CD4-positive, alpha-beta T cell (primary cell): ENCODE measurements around the gene CDH13. TPM values are rescaled to one million over a fixed set of nuclear protein-coding genes. Genes with fewer than 3 reads are reported as not detected.

ENCODE experiments used
- ATAC-seq: fragments of 200-7000 bp; cut with Tn5 transposase; one replicate; pipeline ENCODE4 v1.10.0; 2022; ENCODE audit warnings: mild to moderate bottlenecking; ENCODE audit not compliant: poor library complexity
- CTCF ChIA-PET: fragments of 350-600 bp; sonication (Branson Sonifier 250); formaldehyde crosslinking; loops from one replicate; lab custom pipeline; 2021; ENCODE audit warnings: antibody characterized with exemption, inconsistent platforms; lab: Charles Lee
- POLR2A ChIA-PET: fragments of 350-600 bp; sonication (Branson Sonifier 250); formaldehyde crosslinking; loops from one replicate; lab custom pipeline; 2021; ENCODE audit warnings: antibody characterized with exemption, inconsistent platforms; lab: Charles Lee
- DNase-seq, 14 experiments: peaks; one replicate each; pipeline ENCODE4 v3.0.0-alpha.2; 2013 to 2020; ENCODE audit warnings: mixed read lengths in 2 of 14
- H3K27ac ChIP-seq, 2 donors: one replicate each; pipeline versions ENCODE4 v1.5.1 to v1.7.0; 2013; ENCODE audit warnings: low read length in 2 of 2, low read depth in 1 of 2, mild to moderate bottlenecking in 1 of 2
- H3K27me3 ChIP-seq, 2 experiments: 1 replicate in 1 of 2; 2 replicates in 1 of 2; pipeline versions ENCODE4 v1.6.1 to v1.7.0; 2013; ENCODE audit warnings: low read length in 2 of 2, control low read depth in 1 of 2, mild to moderate bottlenecking in 1 of 2, moderate library complexity in 1 of 2; ENCODE audit not compliant: insufficient read depth in 2 of 2, control insufficient read depth in 1 of 2
- H3K36me3 ChIP-seq: one replicate; pipeline ENCODE4 v1.6.1; 2013; ENCODE audit warnings: low read length, control low read depth; ENCODE audit not compliant: insufficient read depth
- H3K4me1 ChIP-seq: one replicate; pipeline ENCODE4 v1.6.1; 2013; ENCODE audit warnings: low read length, control low read depth; ENCODE audit not compliant: insufficient read depth
- H3K4me3 ChIP-seq: one replicate; pipeline ENCODE4 v1.5.1; 2013; ENCODE audit warnings: mild to moderate bottlenecking, low read length, moderate library complexity
- H3K9me3 ChIP-seq, 2 experiments: 1 replicate in 1 of 2; 2 replicates in 1 of 2; pipeline versions ENCODE4 v1.6.1 to v1.7.0; 2013; ENCODE audit warnings: low read length in 2 of 2, mild to moderate bottlenecking in 2 of 2, control low read depth in 1 of 2, moderate library complexity in 1 of 2; ENCODE audit not compliant: control insufficient read depth in 1 of 2, insufficient read depth in 1 of 2
- H3K27ac Mint-ChIP-seq: one replicate; pipeline ENCODE4 v1.8.0; 2020; ENCODE audit warnings: mixed read lengths
- H3K27me3 Mint-ChIP-seq: one replicate; pipeline ENCODE4 v1.8.0; 2021; ENCODE audit warnings: mixed read lengths
- H3K36me3 Mint-ChIP-seq: one replicate; pipeline ENCODE4 v1.8.0; 2021; ENCODE audit warnings: low read depth, mixed read lengths
- H3K4me1 Mint-ChIP-seq: one replicate; pipeline ENCODE4 v1.8.0; 2021; ENCODE audit warnings: low read depth, mixed read lengths
- H3K4me3 Mint-ChIP-seq: one replicate; pipeline ENCODE4 v1.8.0; 2020; ENCODE audit warnings: mild to moderate bottlenecking, mixed read lengths
- H3K9me3 Mint-ChIP-seq: one replicate; pipeline ENCODE4 v1.8.0; 2020; ENCODE audit warnings: mixed read lengths
- intact Hi-C, 2 experiments: fragments of 100-400 bp; cut with DNase I in 1 of 2; cut with micrococcal nuclease in 1 of 2; formaldehyde crosslinking; loops; one replicate each; pipeline versions ENCODE4 v1.15.1 to v1.9.0; 2023 to 2025; cut with DNase I, micrococcal nuclease
- total RNA-seq, 174 experiments: library from RNA in 2 of 174; stranded (reverse) in 2 of 174; gene quantifications; one replicate each; pipeline ENCODE4 v1.2.3 and lab custom pipeline; 2021 to 2026
- TF ChIP-seq, protein P1 (sequence below): fragments of 200-600 bp; IDR thresholded peaks from one replicate; pipeline ENCODE4 v1.8.0; 2022; ENCODE audit warnings: antibody characterized with exemption, mild to moderate bottlenecking

The CDH13 gene
- total RNA-seq, 2 experiments from 2014 or later: not detected

DNA sequence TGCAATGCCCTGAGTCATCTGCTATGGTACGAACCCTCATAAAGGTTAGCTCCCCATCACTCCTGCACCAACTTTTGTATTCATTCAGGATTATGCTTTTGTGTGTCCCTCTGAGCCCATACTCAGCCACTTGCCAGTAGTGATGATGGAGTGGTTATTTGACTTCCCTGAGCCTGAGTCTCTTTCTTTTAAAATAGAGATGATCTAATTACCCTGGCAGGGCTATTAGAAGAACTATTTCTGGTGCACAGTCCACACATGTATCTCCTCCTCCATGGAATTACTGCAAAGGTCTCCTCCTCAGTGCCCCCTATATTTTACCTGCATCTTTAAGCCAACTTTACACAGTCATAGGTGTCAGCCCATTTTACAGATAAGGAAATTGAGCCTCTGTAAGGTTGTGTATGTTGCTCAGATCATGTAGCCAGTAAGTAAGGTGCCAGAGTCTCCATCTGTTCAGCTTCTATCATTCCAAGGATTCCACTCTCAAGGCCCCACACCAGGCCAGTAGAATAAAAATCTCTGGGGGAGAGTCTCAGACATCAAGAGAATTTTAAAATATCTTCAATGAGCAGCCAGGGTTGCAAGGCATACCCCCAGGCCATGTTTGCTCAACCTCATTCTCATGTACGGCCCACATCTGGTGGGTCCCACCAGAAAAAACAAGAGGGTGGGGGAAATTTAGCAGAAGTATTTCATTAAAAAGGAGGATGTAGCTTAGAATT is 847.3 kb downstream of the CDH13 start:
- Mint-ChIP-seq H3K4me1 (no peaks in the 10 kb centered on the region), H3K36me3 (no peaks in the 10 kb centered on the region), H3K27me3 (peaks cover 5% of the 10 kb centered on the region), H3K4me3 (no peak overlapping the region), H3K27ac (no peak overlapping the region), H3K9me3 (no peaks in the 10 kb centered on the region)
- Histone ChIP-seq H3K4me3 (no peak overlapping the region), H3K27ac (no peak overlapping the region), H3K9me3 (no peaks in the 10 kb centered on the region), H3K36me3 (no peaks in the 10 kb centered on the region), H3K4me1 (no peaks in the 10 kb centered on the region), H3K27me3 (no peaks in the 10 kb centered on the region)
- TF ChIP-seq, protein P1, sequence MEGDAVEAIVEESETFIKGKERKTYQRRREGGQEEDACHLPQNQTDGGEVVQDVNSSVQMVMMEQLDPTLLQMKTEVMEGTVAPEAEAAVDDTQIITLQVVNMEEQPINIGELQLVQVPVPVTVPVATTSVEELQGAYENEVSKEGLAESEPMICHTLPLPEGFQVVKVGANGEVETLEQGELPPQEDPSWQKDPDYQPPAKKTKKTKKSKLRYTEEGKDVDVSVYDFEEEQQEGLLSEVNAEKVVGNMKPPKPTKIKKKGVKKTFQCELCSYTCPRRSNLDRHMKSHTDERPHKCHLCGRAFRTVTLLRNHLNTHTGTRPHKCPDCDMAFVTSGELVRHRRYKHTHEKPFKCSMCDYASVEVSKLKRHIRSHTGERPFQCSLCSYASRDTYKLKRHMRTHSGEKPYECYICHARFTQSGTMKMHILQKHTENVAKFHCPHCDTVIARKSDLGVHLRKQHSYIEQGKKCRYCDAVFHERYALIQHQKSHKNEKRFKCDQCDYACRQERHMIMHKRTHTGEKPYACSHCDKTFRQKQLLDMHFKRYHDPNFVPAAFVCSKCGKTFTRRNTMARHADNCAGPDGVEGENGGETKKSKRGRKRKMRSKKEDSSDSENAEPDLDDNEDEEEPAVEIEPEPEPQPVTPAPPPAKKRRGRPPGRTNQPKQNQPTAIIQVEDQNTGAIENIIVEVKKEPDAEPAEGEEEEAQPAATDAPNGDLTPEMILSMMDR: no peak
- DNase-seq (no peak), ATAC-seq (no peak)
- CTCF ChIA-PET: no interaction called here
- POLR2A ChIA-PET: no interaction called here
- intact Hi-C loops: no loop called here

DNA sequence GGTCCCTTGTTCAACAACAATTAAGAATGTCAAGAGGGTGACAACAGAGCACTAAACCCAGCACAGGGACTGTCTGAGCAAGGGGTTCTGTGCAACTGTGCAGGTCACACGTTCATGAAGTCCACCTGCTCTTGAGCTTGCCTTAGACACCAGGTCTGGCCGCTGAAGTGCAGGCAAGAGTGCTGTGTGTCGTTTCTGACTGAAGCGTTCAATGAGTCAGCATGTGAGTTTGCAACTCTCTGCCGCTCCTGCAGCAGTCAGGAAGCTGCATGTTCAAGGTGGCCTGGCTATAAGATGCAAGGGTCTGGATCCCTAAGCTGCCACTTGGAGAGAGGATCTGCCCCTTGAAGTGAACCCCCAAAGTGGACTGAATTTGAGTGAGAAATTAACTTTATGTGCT is 848.3 kb downstream of the CDH13 start:
- no peaks in the 10 kb centered on the region for H3K4me1 Mint-ChIP-seq
- H3K4me1 ChIP-seq: no peaks in the 10 kb centered on the region
- H3K36me3 ChIP-seq: no peaks in the 10 kb centered on the region
- no peak overlapping the region for H3K27ac ChIP-seq
- no peak overlapping the region for H3K27ac Mint-ChIP-seq
- H3K27me3 ChIP-seq: no peaks in the 10 kb centered on the region
- H3K4me3 Mint-ChIP-seq: no peak overlapping the region
- ATAC-seq (no peak), DNase-seq (no peak)
- no peak overlapping the region for H3K4me3 ChIP-seq
- CTCF ChIA-PET: no interaction called here
- no peaks in the 10 kb centered on the region for H3K9me3 Mint-ChIP-seq
- peaks cover 5% of the 10 kb centered on the region for H3K27me3 Mint-ChIP-seq
- POLR2A ChIA-PET: no interaction called here
- no peaks in the 10 kb centered on the region for H3K9me3 ChIP-seq
- TF ChIP-seq, protein P1: no peak
- H3K36me3 Mint-ChIP-seq: no peaks in the 10 kb centered on the region
- intact Hi-C loops: no loop called here

DNA sequence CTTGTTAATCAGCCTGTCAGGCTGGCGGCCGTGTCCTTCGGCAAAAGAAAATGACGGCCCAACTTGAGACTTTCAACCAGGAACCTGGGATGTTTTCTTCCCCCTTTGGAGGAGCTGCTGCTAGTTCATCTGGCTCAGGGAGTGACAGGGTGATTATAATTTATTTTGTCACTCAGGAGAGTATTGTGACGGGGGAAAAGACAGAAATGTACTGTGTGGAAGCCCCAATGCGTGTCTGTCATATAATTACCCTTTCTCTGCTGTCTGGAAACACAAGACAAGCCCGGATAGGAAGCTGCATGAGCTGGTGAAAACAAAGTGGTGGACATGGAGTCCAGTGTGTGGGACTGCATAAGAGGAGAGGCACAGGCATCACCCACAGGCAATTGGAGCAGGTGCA is 854.8 kb downstream of the CDH13 start:
- DNase-seq (no peak), ATAC-seq (no peak)
- Histone ChIP-seq H3K4me1 (no peaks in the 10 kb centered on the region), H3K9me3 (peaks cover 0 to 7% of the 10 kb centered on the region in 2 experiments), H3K27me3 (no peaks in the 10 kb centered on the region), H3K36me3 (no peaks in the 10 kb centered on the region), H3K27ac (no peak overlapping the region), H3K4me3 (no peak overlapping the region)
- Mint-ChIP-seq H3K4me3 (no peak overlapping the region), H3K27me3 (no peaks in the 10 kb centered on the region), H3K36me3 (no peaks in the 10 kb centered on the region), H3K9me3 (no peaks in the 10 kb centered on the region), H3K4me1 (no peaks in the 10 kb centered on the region), H3K27ac (no peak overlapping the region)
- intact Hi-C loops: no loop called here
- TF ChIP-seq, protein P1: no peak
- POLR2A ChIA-PET: no interaction called here
- CTCF ChIA-PET: no interaction called here
